ENCODE results near the gene PDE4C.

The PDE4C gene

DNA sequence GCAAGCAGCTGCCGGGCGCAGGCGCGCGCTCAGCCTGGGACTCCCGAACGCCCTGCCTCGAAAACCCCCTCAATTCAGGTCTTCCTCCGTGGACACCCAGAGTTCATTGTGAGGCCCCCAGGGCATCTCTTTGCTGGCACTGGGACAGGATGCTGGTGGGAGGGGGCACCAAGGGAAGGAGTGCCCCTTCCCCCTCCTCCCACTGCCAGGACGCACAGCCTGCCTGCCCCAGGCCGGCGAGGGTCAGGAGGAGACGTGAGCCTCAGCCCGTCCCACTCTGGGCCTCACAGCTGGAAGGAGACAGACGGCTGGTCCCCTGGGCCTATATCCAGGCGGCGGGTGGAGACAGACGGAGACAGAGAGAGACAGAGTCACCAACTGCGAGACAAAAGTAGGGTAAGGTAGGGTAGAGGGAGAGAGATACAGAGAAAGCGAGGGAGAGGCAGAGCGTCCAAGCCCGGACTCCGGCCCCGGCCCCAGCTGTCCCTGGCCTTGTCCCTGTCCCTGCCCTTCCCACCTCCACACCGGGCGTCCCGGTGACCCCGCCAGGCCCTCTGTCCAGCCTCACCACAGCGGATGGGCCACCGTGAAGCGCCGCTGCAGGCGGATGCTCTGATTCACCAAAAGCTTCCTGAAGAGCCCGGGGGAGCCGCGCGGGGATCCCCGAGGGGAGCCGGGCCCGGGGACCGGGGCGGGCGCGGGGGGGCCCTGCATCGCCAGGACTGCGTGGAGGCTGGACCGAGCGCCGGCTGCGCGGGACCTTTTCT is at the start of gene PDE4C:
TSS of gene PDE4C (minus strand) at position 737 of the 767 bp plus-strand sequence. CDS start at position 714, 23 bp downstream.
- no peak for TF ChIP-seq CTCF (IDR thresholded peaks at IDR 0.05; ENCODE audit: extremely low read depth, missing control alignments)
- peak; percentile 52 for DNase-seq (ENCODE audit: low spot score)

DNA sequence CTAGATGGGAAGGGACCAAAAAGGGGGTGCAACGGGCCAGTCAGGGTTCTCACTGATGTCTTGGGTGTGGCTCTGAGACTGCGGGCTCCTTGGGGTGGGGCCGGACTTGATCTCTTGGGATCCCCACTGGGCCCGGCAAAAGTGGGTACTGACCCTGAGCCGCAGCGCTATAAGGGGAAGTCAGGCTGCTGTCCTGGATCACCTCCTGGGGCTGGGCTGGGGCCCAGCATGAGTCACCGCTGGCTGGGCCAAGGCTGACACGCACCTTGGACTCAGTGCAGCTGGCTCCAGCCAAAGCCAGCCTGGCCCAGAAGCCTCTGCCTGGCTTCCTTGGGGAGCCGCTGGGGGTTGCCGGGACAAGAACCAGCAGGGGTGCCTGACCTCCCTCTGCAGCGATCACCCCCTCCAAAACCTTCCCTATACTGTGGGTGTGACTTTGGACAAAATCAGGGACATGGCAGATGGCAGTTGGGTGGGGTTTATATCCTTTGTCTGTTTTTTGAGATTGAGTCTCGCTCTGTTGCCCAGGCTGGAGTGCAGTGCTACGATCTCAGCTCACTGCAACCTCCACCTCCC is 48.6 kb upstream of the PDE4C start:
- no peak for DNase-seq (ENCODE audit: low spot score)
- no peak for TF ChIP-seq CTCF (IDR thresholded peaks at IDR 0.05; ENCODE audit: extremely low read depth, missing control alignments)

DNA sequence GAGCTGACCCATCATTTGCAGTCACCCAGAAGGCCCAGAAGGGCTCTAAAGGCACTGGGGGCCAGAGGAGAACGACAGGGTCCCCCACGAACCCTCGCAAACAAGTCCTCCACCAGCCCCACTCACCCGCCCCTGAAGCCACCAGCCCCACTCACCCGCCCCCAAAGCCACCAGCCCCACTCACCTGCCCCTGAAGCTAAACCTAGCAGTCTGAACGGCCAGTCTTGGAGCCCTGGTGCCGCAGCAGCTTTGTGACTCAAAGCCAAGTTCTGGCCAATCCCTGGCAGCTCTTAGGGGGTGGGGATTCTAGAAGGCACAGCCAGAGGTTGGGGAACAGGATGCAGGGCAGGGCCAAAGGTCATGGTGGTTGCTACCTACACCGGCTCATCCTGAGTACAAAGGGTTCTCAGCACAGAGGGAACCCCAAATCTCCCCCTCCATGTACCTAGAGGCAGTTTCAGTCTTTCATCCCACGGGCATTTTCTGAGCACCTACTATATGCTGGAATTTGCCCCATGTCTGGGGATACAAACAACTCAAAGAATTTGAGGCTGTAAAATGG is 48.1 kb upstream of the PDE4C start, which contains the start of gene IQCN:
TSS of gene IQCN (minus strand) at position 234 of the 562 bp plus-strand sequence. CDS start 4,974 bp downstream, outside the sequence.
- no peak for DNase-seq (ENCODE audit: low spot score)
- no peak for TF ChIP-seq CTCF (IDR thresholded peaks at IDR 0.05; ENCODE audit: extremely low read depth, missing control alignments)

- no peak for DNase-seq (ENCODE audit: low spot score)
- TF ChIP-seq CTCF (IDR thresholded peaks at IDR 0.05; ENCODE audit: extremely low read depth, missing control alignments) = no peak
These were observed 47.5 kb upstream of the PDE4C start for GRCh38 chr19:18273561-18274218.

GRCh38 chr19:18271433-18271841 is 45.2 kb upstream of the PDE4C start:
- TF ChIP-seq CTCF (IDR thresholded peaks at IDR 0.05; ENCODE audit: extremely low read depth, missing control alignments) = no peak
- DNase-seq (ENCODE audit: low spot score) = no peak

GRCh38 chr19:18270326-18270725 is 44.1 kb upstream of the PDE4C start:
- no peak for DNase-seq (ENCODE audit: low spot score)
- TF ChIP-seq CTCF (IDR thresholded peaks at IDR 0.05; ENCODE audit: extremely low read depth, missing control alignments) = no peak
